Measurements from ENCODE around the gene MEPCE. TPM values are rescaled to one million over a fixed set of nuclear protein-coding genes. Genes with fewer than 3 reads are reported as not detected.

Gene MEPCE
- total RNA-seq, 2 donors from 2014 or later = 32.9 to 48.0 TPM

- no peak for DNase-seq
- Mint-ChIP-seq H3K4me1 (peaks cover 11% of the 10 kb centered on the region), H3K9me3 (no peaks in the 10 kb centered on the region), H3K27me3 (ENCODE audit: insufficient read depth) (no peaks in the 10 kb centered on the region), H3K36me3 (ENCODE audit: low read depth) (peaks cover 19% of the 10 kb centered on the region), H3K27ac (no peak overlapping the region), H3K4me3 (no peak overlapping the region)
- H3K9ac ChIP-seq (ENCODE audit: extremely low read depth, low read length, poor library complexity, severe bottlenecking) = no peak overlapping the region
- WGBS, 2 experiments (ENCODE audit: insufficient coverage in 1 of 2, insufficient read length in 1 of 2) = 82 to 84% methylated on average over 9 to 14 of the region's 14 CpGs
- H3K4me3 ChIP-seq (ENCODE audit: low read length) = no peak overlapping the region
- H3K9me3 ChIP-seq (ENCODE audit: control insufficient read depth, low read length) = no peaks in the 10 kb centered on the region
- no peak overlapping the region for H3K27ac ChIP-seq (ENCODE audit: low read depth, low read length)
- no peaks in the 10 kb centered on the region for H3K27me3 ChIP-seq (ENCODE audit: control insufficient read depth, insufficient read depth, low read length, poor library complexity, severe bottlenecking)
- no peaks in the 10 kb centered on the region for H3K4me1 ChIP-seq (ENCODE audit: control insufficient read depth, insufficient read depth, low read length)
- peaks cover 18% of the 10 kb centered on the region for H3K36me3 ChIP-seq (ENCODE audit: control insufficient read depth, insufficient read depth, low read length)
- no peak for TF ChIP-seq CTCF (conservative IDR thresholded peaks at IDR 0.05)
Observed at GRCh38 chr7:100472854-100473499, 43.3 kb downstream of the MEPCE start.

- Histone ChIP-seq H3K27me3 (ENCODE audit: control insufficient read depth, insufficient read depth, low read length, poor library complexity, severe bottlenecking) (no peaks in the 10 kb centered on the region), H3K4me1 (ENCODE audit: control insufficient read depth, insufficient read depth, low read length) (no peaks in the 10 kb centered on the region), H3K36me3 (ENCODE audit: control insufficient read depth, insufficient read depth, low read length) (peaks cover 10% of the 10 kb centered on the region), H3K9me3 (ENCODE audit: control insufficient read depth, low read length) (no peaks in the 10 kb centered on the region), H3K9ac (ENCODE audit: extremely low read depth, low read length, poor library complexity, severe bottlenecking) (no peak overlapping the region), H3K4me3 (ENCODE audit: low read length) (no peak overlapping the region), H3K27ac (ENCODE audit: low read depth, low read length) (peak overlapping the region; percentile 6)
- H3K27ac Mint-ChIP-seq = no peak overlapping the region
- H3K27me3 Mint-ChIP-seq (ENCODE audit: insufficient read depth) = no peaks in the 10 kb centered on the region
- no peak for TF ChIP-seq CTCF (conservative IDR thresholded peaks at IDR 0.05)
- H3K4me1 Mint-ChIP-seq = peaks cover 13% of the 10 kb centered on the region
- no peaks in the 10 kb centered on the region for H3K9me3 Mint-ChIP-seq
- peaks cover 17% of the 10 kb centered on the region for H3K36me3 Mint-ChIP-seq (ENCODE audit: low read depth)
- DNase-seq = no peak
- WGBS, 2 experiments (ENCODE audit: insufficient coverage in 1 of 2, insufficient read length in 1 of 2) = 49 to 73% methylated on average over 4 to 7 of the region's 9 CpGs
- H3K4me3 Mint-ChIP-seq = no peak overlapping the region
Observed at GRCh38 chr7:100475549-100475948, 45.9 kb downstream of the MEPCE start.

- H3K27ac Mint-ChIP-seq = no peak overlapping the region
- peak overlapping the region; percentile 6 for H3K27ac ChIP-seq (ENCODE audit: low read depth, low read length)
- TF ChIP-seq CTCF (conservative IDR thresholded peaks at IDR 0.05) = no peak
- peak overlapping the region; percentile 76 for H3K4me3 Mint-ChIP-seq
- no peaks in the 10 kb centered on the region for H3K9me3 ChIP-seq (ENCODE audit: control insufficient read depth, low read length)
- 50% methylated on average over 6 of the region's 6 CpGs; no CpG with 5 or more reads in 1 of the 2 experiments for WGBS, 2 experiments (ENCODE audit: insufficient coverage in 1 of 2, insufficient read length in 1 of 2)
- H3K36me3 Mint-ChIP-seq (ENCODE audit: low read depth) = peaks cover 15% of the 10 kb centered on the region
- H3K4me3 ChIP-seq (ENCODE audit: low read length) = peak overlapping the region; percentile 88
- H3K4me1 ChIP-seq (ENCODE audit: control insufficient read depth, insufficient read depth, low read length) = no peaks in the 10 kb centered on the region
- DNase-seq = no peak
- H3K36me3 ChIP-seq (ENCODE audit: control insufficient read depth, insufficient read depth, low read length) = peaks cover 7% of the 10 kb centered on the region
- peaks cover 13% of the 10 kb centered on the region for H3K4me1 Mint-ChIP-seq
- no peaks in the 10 kb centered on the region for H3K9me3 Mint-ChIP-seq
- no peak overlapping the region for H3K9ac ChIP-seq (ENCODE audit: extremely low read depth, low read length, poor library complexity, severe bottlenecking)
- no peaks in the 10 kb centered on the region for H3K27me3 Mint-ChIP-seq (ENCODE audit: insufficient read depth)
- no peaks in the 10 kb centered on the region for H3K27me3 ChIP-seq (ENCODE audit: control insufficient read depth, insufficient read depth, low read length, poor library complexity, severe bottlenecking)
Observed at GRCh38 chr7:100476101-100476780, 46.6 kb downstream of the MEPCE start.

Data from endodermal cell (in vitro differentiated cells).